Nasal cavity respiratory epithelium epithelial cell of viscerocranial mucosa (primary cell): Measurements from ENCODE around the gene NLRP14. TPM values are rescaled to one million over a fixed set of nuclear protein-coding genes. Genes with fewer than 3 reads are reported as not detected.

ENCODE experiments used
- total RNA-seq: library from RNA; depleted of rRNA; stranded (reverse); fragments of >200 nt; gene quantifications from 2 replicates; pipeline ENCODE4 v1.2.3, GENCODE V29; 2014

Gene NLRP14, protein sequence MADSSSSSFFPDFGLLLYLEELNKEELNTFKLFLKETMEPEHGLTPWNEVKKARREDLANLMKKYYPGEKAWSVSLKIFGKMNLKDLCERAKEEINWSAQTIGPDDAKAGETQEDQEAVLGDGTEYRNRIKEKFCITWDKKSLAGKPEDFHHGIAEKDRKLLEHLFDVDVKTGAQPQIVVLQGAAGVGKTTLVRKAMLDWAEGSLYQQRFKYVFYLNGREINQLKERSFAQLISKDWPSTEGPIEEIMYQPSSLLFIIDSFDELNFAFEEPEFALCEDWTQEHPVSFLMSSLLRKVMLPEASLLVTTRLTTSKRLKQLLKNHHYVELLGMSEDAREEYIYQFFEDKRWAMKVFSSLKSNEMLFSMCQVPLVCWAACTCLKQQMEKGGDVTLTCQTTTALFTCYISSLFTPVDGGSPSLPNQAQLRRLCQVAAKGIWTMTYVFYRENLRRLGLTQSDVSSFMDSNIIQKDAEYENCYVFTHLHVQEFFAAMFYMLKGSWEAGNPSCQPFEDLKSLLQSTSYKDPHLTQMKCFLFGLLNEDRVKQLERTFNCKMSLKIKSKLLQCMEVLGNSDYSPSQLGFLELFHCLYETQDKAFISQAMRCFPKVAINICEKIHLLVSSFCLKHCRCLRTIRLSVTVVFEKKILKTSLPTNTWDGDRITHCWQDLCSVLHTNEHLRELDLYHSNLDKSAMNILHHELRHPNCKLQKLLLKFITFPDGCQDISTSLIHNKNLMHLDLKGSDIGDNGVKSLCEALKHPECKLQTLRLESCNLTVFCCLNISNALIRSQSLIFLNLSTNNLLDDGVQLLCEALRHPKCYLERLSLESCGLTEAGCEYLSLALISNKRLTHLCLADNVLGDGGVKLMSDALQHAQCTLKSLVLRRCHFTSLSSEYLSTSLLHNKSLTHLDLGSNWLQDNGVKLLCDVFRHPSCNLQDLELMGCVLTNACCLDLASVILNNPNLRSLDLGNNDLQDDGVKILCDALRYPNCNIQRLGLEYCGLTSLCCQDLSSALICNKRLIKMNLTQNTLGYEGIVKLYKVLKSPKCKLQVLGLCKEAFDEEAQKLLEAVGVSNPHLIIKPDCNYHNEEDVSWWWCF
- under 0.01 and 0.07 TPM in 2 replicates for total RNA-seq

GRCh38 chr11:7020183-7020917 is at the start of gene NLRP14, which contains the start of gene ZNF214:
Gene NLRP14 (plus strand): TSS chr11:7020479. CDS start chr11:7038587, 18,108 bp downstream.
Gene ZNF214 (minus strand): TSS chr11:7020346. CDS start chr11:7002835, 17,511 bp downstream.

DNA sequence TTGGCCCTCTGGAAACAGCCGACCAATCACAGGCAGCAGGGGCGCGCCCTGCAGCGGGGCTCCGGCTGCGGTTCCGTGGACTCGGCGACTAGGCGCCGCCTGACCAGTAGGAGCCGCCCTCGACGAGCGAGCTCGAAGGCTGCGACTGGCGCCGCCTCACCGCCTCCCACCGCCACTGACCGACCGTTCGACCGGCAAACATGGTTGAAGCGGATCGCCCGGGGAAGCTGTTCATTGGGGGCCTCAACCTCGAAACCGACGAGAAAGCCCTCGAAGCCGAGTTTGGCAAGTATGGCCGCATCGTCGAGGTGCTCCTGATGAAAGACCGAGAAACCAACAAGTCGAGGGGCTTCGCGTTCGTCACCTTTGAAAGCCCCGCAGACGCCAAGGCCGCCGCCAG is 68.6 kb downstream of the NLRP14 start, which contains the start of gene RBMXL2:
Gene RBMXL2 (plus strand): TSS at position 78 of the 400 bp plus-strand sequence. CDS start 123 bp downstream, at position 201.

Other genes with a start within 250 kb of the NLRP14 start
- under 0.01 and 0.07 TPM in 2 replicates for gene OR2AG2, start 248.5 kb upstream of the NLRP14 start, total RNA-seq
- gene OR2AG1, start 237.5 kb upstream of the NLRP14 start, total RNA-seq = not detected in 2 replicates
- gene OR6A2, start 220.8 kb upstream of the NLRP14 start, total RNA-seq = under 0.01 and 0.14 TPM in 2 replicates
- gene OR10A5, start 174.8 kb upstream of the NLRP14 start, total RNA-seq = not detected in 2 replicates
- gene OR10A2, start 157.4 kb upstream of the NLRP14 start, total RNA-seq = not detected in 2 replicates
- gene OR10A4, start 143.9 kb upstream of the NLRP14 start, total RNA-seq = not detected in 2 replicates
- gene OR2D2, start 128.0 kb upstream of the NLRP14 start, total RNA-seq = under 0.01 and 0.21 TPM in 2 replicates
- not detected in 2 replicates for gene OR2D3, start 99.5 kb upstream of the NLRP14 start, total RNA-seq
- 5.8 and 8.2 TPM in 2 replicates for gene ZNF215, start 94.1 kb upstream of the NLRP14 start, total RNA-seq
- gene ZNF214, start 133 bp upstream of the NLRP14 start, total RNA-seq = 2.1 TPM in 2 replicates
- not detected in 2 replicates for gene RBMXL2, start 68.5 kb downstream of the NLRP14 start, total RNA-seq
- not detected in 2 replicates for gene SYT9, start 231.4 kb downstream of the NLRP14 start, total RNA-seq